SW 1271 (cell line): ENCODE measurements around the gene RBMY1A1.
"Not testable (repeated sequence)": the region's sequence is repeated elsewhere in the genome, so short reads cannot be mapped to it uniquely, and the experiment has no call there.

ENCODE experiments used
- DNase-seq, 2 experiments: peaks; one replicate each; lab custom pipeline; 2025; lab: John Stamatoyannopoulos, UW

RBMY1A1 gene

GRCh38 chrY:21534579-21534978 is at the start of gene RBMY1A1:
TSS of gene RBMY1A1 (plus strand) at chrY:21534879. CDS start at chrY:21536892, 2,013 bp downstream.
- DNase-seq = not testable (repeated sequence)

DNA sequence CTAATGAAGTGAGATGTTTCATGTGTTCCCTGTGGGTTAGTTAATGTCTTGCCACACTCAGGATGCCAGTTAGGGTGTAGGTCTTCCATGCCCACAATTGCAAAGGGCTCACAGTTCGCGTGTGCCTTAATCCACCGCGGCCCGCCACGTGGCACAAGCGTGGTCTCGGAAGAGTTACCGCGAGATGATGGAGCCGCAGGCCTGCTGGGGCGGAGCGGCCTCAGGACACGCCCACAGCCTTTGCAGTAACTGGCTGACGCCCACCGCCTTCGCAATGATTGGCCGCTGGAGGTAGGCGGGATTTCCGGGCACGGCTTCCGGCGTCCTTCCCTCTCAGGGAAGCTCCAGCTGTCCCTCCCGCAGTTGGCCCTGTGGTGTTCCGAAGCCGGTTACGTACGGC is 23.6 kb upstream of the RBMY1A1 start, which contains the start of gene RBMY1B:
Gene RBMY1B, plus strand, starts transcription at position 301 of the 400 bp plus-strand sequence. CDS start 2,013 bp downstream, outside the sequence.
- not testable (repeated sequence) for DNase-seq

GRCh38 chrY:21559316-21559984 is 24.8 kb downstream of the RBMY1A1 start:
- DNase-seq = not testable (repeated sequence)

DNA sequence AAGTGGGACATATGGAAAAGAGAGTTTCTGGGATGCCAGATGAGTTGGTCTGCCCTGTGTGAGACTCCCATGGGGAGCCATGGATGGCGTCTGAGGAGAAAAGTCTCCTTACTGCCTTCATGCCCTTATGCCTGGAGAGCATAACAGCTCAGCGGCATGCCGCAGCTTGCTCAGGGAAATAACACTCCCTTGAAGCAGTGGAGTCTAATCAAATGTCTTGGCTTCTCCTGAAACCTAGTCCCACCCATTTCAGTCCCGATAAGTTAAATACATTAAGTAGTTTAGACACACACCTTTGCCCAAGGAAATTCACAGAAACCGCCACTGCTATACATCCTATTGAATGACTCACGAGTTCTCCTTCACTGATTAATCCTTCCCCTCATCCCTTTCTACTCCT is 50.8 kb downstream of the RBMY1A1 start:
- DNase-seq = no peak

GRCh38 chrY:21586454-21586853 is 51.8 kb downstream of the RBMY1A1 start:
- not testable (repeated sequence) for DNase-seq

DNA sequence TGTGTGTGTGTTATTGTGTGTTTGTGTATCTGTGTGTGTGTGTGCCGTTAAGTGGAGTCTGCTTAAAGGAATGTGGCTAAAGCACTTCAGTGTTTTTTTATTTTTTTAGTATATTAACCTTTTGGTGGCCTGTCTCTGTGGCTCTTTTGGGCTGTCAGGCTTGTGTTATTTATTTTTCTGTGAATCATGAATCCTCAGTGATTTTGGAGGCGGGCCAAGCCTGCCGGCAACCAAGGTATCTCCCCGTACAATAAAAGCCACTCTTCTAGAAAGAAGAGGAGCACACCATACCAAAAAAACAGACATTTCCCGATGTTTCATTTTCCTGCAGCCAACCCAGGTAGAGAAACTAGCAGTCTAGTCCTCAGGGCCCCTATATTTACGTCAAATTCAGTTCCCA is 57.4 kb downstream of the RBMY1A1 start:
- DNase-seq = no peak

GRCh38 chrY:21596287-21596686 is 61.6 kb downstream of the RBMY1A1 start:
- not testable (repeated sequence) for DNase-seq
